ENCODE results near the gene TRPM8. TPM values are rescaled to one million over a fixed set of nuclear protein-coding genes. Genes with fewer than 3 reads are reported as not detected.

TRPM8 gene
- total RNA-seq, 2 donors from 2014 or later = 0.21 TPM; not detected in 1

GRCh38 chr2:233992513-233993217 is 75.5 kb downstream of the TRPM8 start:
- peaks cover 59% of the 10 kb centered on the region for H3K4me1 Mint-ChIP-seq
- no peaks in the 10 kb centered on the region for H3K27me3 Mint-ChIP-seq
- H3K4me3 Mint-ChIP-seq = peak overlapping the region; percentile 4
- H3K36me3 Mint-ChIP-seq (ENCODE audit: low read depth) = no peaks in the 10 kb centered on the region
- no peak for ATAC-seq (replicated peaks)
- H3K27ac Mint-ChIP-seq = no peak overlapping the region
- H3K9me3 Mint-ChIP-seq = peaks cover 10% of the 10 kb centered on the region

DNA sequence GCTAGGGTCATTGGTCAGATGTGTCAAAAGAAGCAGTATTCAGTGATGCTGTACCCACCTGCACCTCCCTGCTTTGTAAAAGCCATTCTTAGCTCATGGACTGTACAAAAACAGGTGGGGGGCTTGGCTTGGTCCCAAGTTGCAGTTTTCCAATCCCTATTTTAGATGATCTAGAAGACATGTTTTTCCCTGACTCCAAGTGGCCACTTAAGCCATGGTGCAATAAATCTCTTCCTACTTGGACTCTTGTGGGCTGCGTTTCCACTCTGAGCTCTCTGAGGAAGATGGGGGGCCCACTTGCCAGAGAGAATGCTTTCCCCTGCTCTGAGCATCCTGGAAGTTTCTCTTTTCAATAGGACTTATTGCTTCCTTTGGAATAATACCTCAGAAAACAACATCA is 76.3 kb downstream of the TRPM8 start:
- ATAC-seq (replicated peaks) = no peak
- peaks cover 57% of the 10 kb centered on the region for H3K4me1 Mint-ChIP-seq
- H3K36me3 Mint-ChIP-seq (ENCODE audit: low read depth) = no peaks in the 10 kb centered on the region
- H3K27ac Mint-ChIP-seq = no peak overlapping the region
- H3K4me3 Mint-ChIP-seq = no peak overlapping the region
- H3K9me3 Mint-ChIP-seq = peaks cover 4% of the 10 kb centered on the region
- H3K27me3 Mint-ChIP-seq = no peaks in the 10 kb centered on the region

GRCh38 chr2:233994151-233994550 is 77.0 kb downstream of the TRPM8 start:
- Mint-ChIP-seq H3K4me1 (peaks cover 55% of the 10 kb centered on the region), H3K36me3 (ENCODE audit: low read depth) (no peaks in the 10 kb centered on the region), H3K27me3 (no peaks in the 10 kb centered on the region), H3K4me3 (no peak overlapping the region), H3K27ac (no peak overlapping the region), H3K9me3 (peaks cover 4% of the 10 kb centered on the region)
- ATAC-seq (replicated peaks) = no peak

DNA sequence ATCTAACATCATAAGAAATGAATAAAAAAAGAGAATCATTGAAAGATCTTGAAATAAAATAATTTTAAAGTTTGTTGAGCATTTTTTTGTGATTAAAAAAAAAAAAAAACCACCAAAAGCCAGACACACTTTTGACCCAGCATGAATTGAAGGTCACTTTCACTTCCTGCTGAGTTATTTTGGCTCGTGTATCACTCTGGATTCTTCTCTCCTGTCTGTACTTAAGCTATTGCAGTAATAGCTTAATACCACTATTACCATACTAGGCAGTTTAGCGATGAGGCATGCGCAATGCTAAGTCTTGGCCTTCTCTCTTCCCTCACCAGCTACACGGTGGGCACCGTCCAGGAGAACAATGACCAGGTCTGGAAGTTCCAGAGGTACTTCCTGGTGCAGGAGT is 78.8 kb downstream of the TRPM8 start:
- Mint-ChIP-seq H3K9me3 (peaks cover 4% of the 10 kb centered on the region), H3K36me3 (ENCODE audit: low read depth) (no peaks in the 10 kb centered on the region), H3K27me3 (no peaks in the 10 kb centered on the region), H3K4me3 (no peak overlapping the region), H3K4me1 (peaks cover 40% of the 10 kb centered on the region), H3K27ac (no peak overlapping the region)
- no peak for ATAC-seq (replicated peaks)

- Mint-ChIP-seq H3K9me3 (peaks cover 4% of the 10 kb centered on the region), H3K27ac (no peak overlapping the region), H3K4me3 (no peak overlapping the region), H3K36me3 (ENCODE audit: low read depth) (no peaks in the 10 kb centered on the region), H3K27me3 (no peaks in the 10 kb centered on the region), H3K4me1 (peaks cover 40% of the 10 kb centered on the region)
- ATAC-seq (replicated peaks) = no peak
Measured at GRCh38 chr2:233996461-233996860, 79.3 kb downstream of the TRPM8 start.

DNA sequence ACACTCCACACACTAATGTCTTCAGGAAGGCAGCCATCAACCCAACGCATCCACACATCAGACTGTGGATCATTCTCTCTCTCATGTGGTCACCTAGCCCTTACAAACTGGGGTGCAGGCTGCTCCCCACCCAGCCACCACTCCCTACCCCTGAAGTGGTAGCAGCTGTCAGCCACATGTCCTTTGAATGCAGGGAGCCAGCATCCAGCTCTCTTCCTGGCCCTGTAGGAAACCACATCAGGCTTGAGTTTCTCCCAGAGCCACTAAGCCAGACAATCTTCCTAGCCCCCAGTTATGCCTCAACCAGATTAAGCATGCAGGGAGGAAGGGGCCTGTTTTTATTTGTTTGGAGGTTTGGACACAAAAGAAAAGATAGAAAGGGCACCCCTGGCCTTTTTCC is 80.5 kb downstream of the TRPM8 start:
- Mint-ChIP-seq H3K9me3 (peaks cover 4% of the 10 kb centered on the region), H3K27ac (no peak overlapping the region), H3K4me3 (no peak overlapping the region), H3K27me3 (no peaks in the 10 kb centered on the region), H3K4me1 (peaks cover 38% of the 10 kb centered on the region), H3K36me3 (ENCODE audit: low read depth) (no peaks in the 10 kb centered on the region)
- ATAC-seq (replicated peaks) = no peak

DNA sequence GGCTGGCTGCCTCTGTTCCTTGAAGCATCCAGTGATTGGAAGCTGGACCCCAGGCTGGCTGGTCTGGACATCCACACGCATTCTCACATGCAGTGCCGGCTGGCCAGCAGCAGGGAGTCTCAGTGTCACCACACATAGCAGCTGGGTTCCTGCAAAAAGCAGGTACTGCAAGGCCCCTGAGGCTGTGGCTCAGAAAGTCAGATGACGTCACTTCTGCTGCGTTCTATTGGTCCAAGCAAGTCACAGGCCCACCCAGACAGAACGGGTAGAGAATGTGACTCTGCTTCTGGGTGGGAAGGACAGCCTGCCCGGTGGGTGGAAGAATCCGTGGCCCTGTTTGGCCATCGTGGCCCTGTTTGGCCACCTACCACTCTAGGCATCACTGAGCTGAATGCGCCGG is 82.0 kb downstream of the TRPM8 start:
- peaks cover 34% of the 10 kb centered on the region for H3K4me1 Mint-ChIP-seq
- no peak overlapping the region for H3K27ac Mint-ChIP-seq
- no peak overlapping the region for H3K4me3 Mint-ChIP-seq
- ATAC-seq (replicated peaks) = no peak
- no peaks in the 10 kb centered on the region for H3K27me3 Mint-ChIP-seq
- no peaks in the 10 kb centered on the region for H3K36me3 Mint-ChIP-seq (ENCODE audit: low read depth)
- H3K9me3 Mint-ChIP-seq = peaks cover 4% of the 10 kb centered on the region

- no peaks in the 10 kb centered on the region for H3K36me3 Mint-ChIP-seq (ENCODE audit: low read depth)
- H3K27ac Mint-ChIP-seq = peak overlapping the region; percentile 56
- H3K4me1 Mint-ChIP-seq = peaks cover 21% of the 10 kb centered on the region
- H3K27me3 Mint-ChIP-seq = no peaks in the 10 kb centered on the region
- peak overlapping the region; percentile 35 for H3K4me3 Mint-ChIP-seq
- ATAC-seq (replicated peaks) = peak; percentile 62
- H3K9me3 Mint-ChIP-seq = peaks cover under 1% of the 10 kb centered on the region
Measured at GRCh38 chr2:234001380-234002160, 84.4 kb downstream of the TRPM8 start.

- ATAC-seq (replicated peaks) = peak; percentile 51
- Mint-ChIP-seq H3K36me3 (ENCODE audit: low read depth) (no peaks in the 10 kb centered on the region), H3K27ac (peak overlapping the region; percentile 29), H3K4me3 (no peak overlapping the region), H3K9me3 (no peaks in the 10 kb centered on the region), H3K4me1 (peaks cover 19% of the 10 kb centered on the region), H3K27me3 (no peaks in the 10 kb centered on the region)
Measured at GRCh38 chr2:234002281-234002680, 85.1 kb downstream of the TRPM8 start.

GRCh38 chr2:234003972-234004617 is 86.9 kb downstream of the TRPM8 start:
- Mint-ChIP-seq H3K27me3 (no peaks in the 10 kb centered on the region), H3K4me3 (no peak overlapping the region), H3K9me3 (no peaks in the 10 kb centered on the region), H3K4me1 (peaks cover 15% of the 10 kb centered on the region), H3K27ac (no peak overlapping the region), H3K36me3 (ENCODE audit: low read depth) (no peaks in the 10 kb centered on the region)
- ATAC-seq (replicated peaks) = peak; percentile 88

DNA sequence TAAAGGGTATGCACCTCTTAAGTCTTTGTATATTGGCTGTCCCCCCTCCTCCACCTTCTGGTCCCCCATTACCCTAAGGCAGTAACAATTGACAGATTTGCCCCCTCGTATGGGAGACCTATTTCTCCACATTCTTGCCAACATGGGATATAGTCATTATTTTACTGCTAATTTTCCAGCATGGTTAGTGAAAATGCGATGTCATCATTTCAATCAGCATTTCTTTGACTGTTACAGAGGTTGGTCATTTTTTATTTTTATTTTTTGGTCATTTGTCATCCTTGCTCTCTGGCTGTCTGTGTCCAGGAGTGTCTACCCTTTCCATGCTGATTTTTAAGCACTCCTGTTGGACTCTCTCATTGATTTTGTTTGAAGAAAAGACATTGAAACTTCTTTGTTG is 88.0 kb downstream of the TRPM8 start:
- H3K27me3 Mint-ChIP-seq = no peaks in the 10 kb centered on the region
- no peaks in the 10 kb centered on the region for H3K36me3 Mint-ChIP-seq (ENCODE audit: low read depth)
- no peaks in the 10 kb centered on the region for H3K9me3 Mint-ChIP-seq
- H3K4me1 Mint-ChIP-seq = peaks cover 15% of the 10 kb centered on the region
- H3K4me3 Mint-ChIP-seq = no peak overlapping the region
- no peak overlapping the region for H3K27ac Mint-ChIP-seq
- no peak for ATAC-seq (replicated peaks)

DNA sequence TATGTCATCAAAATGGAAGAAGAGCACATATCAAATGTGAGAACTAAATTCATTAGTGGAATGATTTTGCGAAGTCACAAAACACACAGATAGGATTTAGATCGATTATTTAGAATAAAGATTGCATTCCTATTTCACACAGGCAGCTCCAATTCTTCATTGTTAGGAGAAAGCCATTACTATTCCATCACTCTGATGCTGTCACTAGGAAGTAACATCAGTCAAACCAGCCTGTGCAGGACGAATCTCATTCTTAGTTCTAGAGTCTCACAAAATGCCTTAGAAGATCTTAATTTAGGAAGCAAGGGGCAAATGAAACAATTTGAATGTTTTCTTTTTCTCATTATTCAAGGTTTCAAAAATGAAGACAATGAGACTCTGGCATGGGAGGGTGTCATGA is 89.3 kb downstream of the TRPM8 start:
- ATAC-seq (replicated peaks) = no peak
- Mint-ChIP-seq H3K4me3 (no peak overlapping the region), H3K36me3 (ENCODE audit: low read depth) (no peaks in the 10 kb centered on the region), H3K27me3 (no peaks in the 10 kb centered on the region), H3K9me3 (no peaks in the 10 kb centered on the region), H3K27ac (no peak overlapping the region), H3K4me1 (peaks cover 9% of the 10 kb centered on the region)

- Mint-ChIP-seq H3K27me3 (no peaks in the 10 kb centered on the region), H3K4me3 (no peak overlapping the region), H3K36me3 (ENCODE audit: low read depth) (no peaks in the 10 kb centered on the region), H3K9me3 (no peaks in the 10 kb centered on the region), H3K27ac (no peak overlapping the region), H3K4me1 (no peaks in the 10 kb centered on the region)
- no peak for ATAC-seq (replicated peaks)
Measured at GRCh38 chr2:234014427-234014826, 97.3 kb downstream of the TRPM8 start.

- no peak for ATAC-seq (replicated peaks)
- no peak overlapping the region for H3K4me3 Mint-ChIP-seq
- H3K27me3 Mint-ChIP-seq = no peaks in the 10 kb centered on the region
- H3K9me3 Mint-ChIP-seq = no peaks in the 10 kb centered on the region
- H3K27ac Mint-ChIP-seq = no peak overlapping the region
- no peaks in the 10 kb centered on the region for H3K4me1 Mint-ChIP-seq
- H3K36me3 Mint-ChIP-seq (ENCODE audit: low read depth) = no peaks in the 10 kb centered on the region
Measured at GRCh38 chr2:234015861-234016260, 98.7 kb downstream of the TRPM8 start.

- H3K4me1 Mint-ChIP-seq = peaks cover 3% of the 10 kb centered on the region
- no peak for ATAC-seq (replicated peaks)
- no peak overlapping the region for H3K4me3 Mint-ChIP-seq
- H3K27me3 Mint-ChIP-seq = no peaks in the 10 kb centered on the region
- no peaks in the 10 kb centered on the region for H3K36me3 Mint-ChIP-seq (ENCODE audit: low read depth)
- H3K27ac Mint-ChIP-seq = no peak overlapping the region
- no peaks in the 10 kb centered on the region for H3K9me3 Mint-ChIP-seq
Measured at GRCh38 chr2:234019896-234020295, 102.7 kb downstream of the TRPM8 start.

All from activated T-helper 17 cell treated with anti-CD3 and anti-CD28 coated beads, Interleukin-2, amount 50 U/mL, for 72 hours (primary cell).